HCT116 (cell line): ENCODE data around the gene SMCO4. TPM values are rescaled to one million over a fixed set of nuclear protein-coding genes. Genes with fewer than 3 reads are reported as not detected.

Source experiments
- ATAC-seq: fragments of 200-7000 bp; cut with Tn5 transposase; 2 replicates; pipeline ENCODE4 v1.9.1; 2020; ENCODE audit warnings: mild to moderate bottlenecking, moderate library complexity
- BruUV-seq: library from RNA; stranded (reverse); fragments of 400-500 nt; replicated peaks from 2 replicates; lab custom pipeline; 2021; lab: Mats Ljungman, UMichigan
- CTCF ChIA-PET: fragments of 300-600 bp; sonication (Branson Sonifier 250); formaldehyde crosslinking; loops from one replicate; lab custom pipeline; 2021; ENCODE audit warnings: antibody characterized with exemption; lab: Charles Lee
- POLR2A ChIA-PET: fragments of 300-600, 350-600 bp; sonication (Branson Sonifier 250); formaldehyde crosslinking; loops from one replicate; lab custom pipeline; 2021; ENCODE audit warnings: antibody characterized with exemption; lab: Charles Lee
- RAD21 ChIA-PET, 2 experiments: fragments of 300-600 bp; sonication (Branson Sonifier 250); formaldehyde crosslinking; loops; one replicate each; lab custom pipeline; 2023; ENCODE audit warnings: low total read pairs in 2 of 2; ENCODE audit not compliant: uncharacterized antibody in 2 of 2, unreplicated experiment in 2 of 2, low non-redundant PET in 1 of 2; lab: Charles Lee
- DNase-seq: peaks from one replicate; pipeline ENCODE4 v3.0.0-alpha.2; 2010; ENCODE audit warnings: low read depth, low spot score
- H2AFZ ChIP-seq: fragments of 200-600 bp; shearing (Covaris generic), sonication (generic); 2 replicates; pipeline ENCODE4 v1.6.1; 2017; ENCODE audit warnings: low read depth, mixed run types, mixed read lengths, antibody characterized with exemption, low read length; ENCODE audit not compliant: poor library complexity, severe bottlenecking
- H3K27ac ChIP-seq: 2 replicates; pipeline ENCODE4 v1.5.1; 2012; ENCODE audit warnings: low read depth, low read length
- H3K27me3 ChIP-seq: fragments of 200-600 bp; sonication (generic); 2 replicates; pipeline ENCODE4 v1.6.1; 2016; ENCODE audit warnings: mixed run types, low read length, mixed read lengths; ENCODE audit not compliant: insufficient read depth
- H3K36me3 ChIP-seq, 2 experiments: fragments of 200-500 bp in 1 of 2; fragments of 200-600 bp in 1 of 2; sonication (Bioruptor generic) in 1 of 2; sonication (generic) in 1 of 2; 2 replicates each; pipeline versions ENCODE4 v1.5.1 to v1.6.1; 2014 to 2016; ENCODE audit warnings: low read length in 2 of 2, inconsistent platforms in 1 of 2, mixed read lengths in 1 of 2, mixed run types in 1 of 2; ENCODE audit not compliant: insufficient read depth in 2 of 2, control insufficient read depth in 1 of 2
- H3K4me1 ChIP-seq, 2 experiments: fragments of 200-600 bp in 1 of 2; sonication (generic) in 1 of 2; 2 replicates each; pipeline versions ENCODE4 v1.5.1 to v1.6.1; 2012 to 2017; ENCODE audit warnings: low read length in 2 of 2, inconsistent platforms in 1 of 2, mild to moderate bottlenecking in 1 of 2, mixed read lengths in 1 of 2, mixed run types in 1 of 2, moderate library complexity in 1 of 2; ENCODE audit not compliant: insufficient read depth in 2 of 2, control insufficient read depth in 1 of 2
- H3K4me2 ChIP-seq: fragments of 200-600 bp; sonication (generic); 2 replicates; pipeline ENCODE4 v1.6.1; 2017; ENCODE audit warnings: mixed run types, low read length, mixed read lengths
- H3K4me3 ChIP-seq, 2 experiments: fragments of 200-600 bp in 1 of 2; sonication (generic) in 1 of 2; replicated peaks in 1 of 2; 2 replicates each; pipeline ENCODE4 v1.5.1; 2011 to 2016; ENCODE audit warnings: low read length in 2 of 2, control low read depth in 1 of 2, low read depth in 1 of 2, mild to moderate bottlenecking in 1 of 2, mixed read lengths in 1 of 2, mixed run types in 1 of 2
- H3K79me2 ChIP-seq: fragments of 200-600 bp; sonication (generic); 2 replicates; pipeline ENCODE4 v1.6.1; 2017; ENCODE audit warnings: mild to moderate bottlenecking, mixed run types, low read length, moderate library complexity, mixed read lengths; ENCODE audit not compliant: insufficient read depth
- H3K9ac ChIP-seq: fragments of 200-600 bp; sonication (generic); 2 replicates; pipeline ENCODE4 v1.6.1; 2016; ENCODE audit warnings: low read length, mixed read lengths
- H3K9me2 ChIP-seq: fragments of 200-600 bp; sonication (generic), shearing (Covaris generic); 2 replicates; pipeline ENCODE4 v1.6.1; 2017; ENCODE audit warnings: mixed run types, mild to moderate bottlenecking, moderate library complexity; ENCODE audit not compliant: insufficient read depth
- H3K9me3 ChIP-seq, 2 experiments: fragments of 200-500 bp in 1 of 2; fragments of 200-600 bp in 1 of 2; sonication (Bioruptor generic) in 1 of 2; sonication (generic) in 1 of 2; 2 replicates each; pipeline ENCODE4 v1.6.1; 2014 to 2017; ENCODE audit warnings: low read length in 2 of 2, mixed read lengths in 2 of 2, inconsistent platforms in 1 of 2, low read depth in 1 of 2, mild to moderate bottlenecking in 1 of 2, mixed run types in 1 of 2, moderate library complexity in 1 of 2; ENCODE audit not compliant: control insufficient read depth in 1 of 2, insufficient read depth in 1 of 2
- H4K20me1 ChIP-seq: fragments of 200-600 bp; sonication (generic), shearing (Covaris generic); 2 replicates; pipeline ENCODE4 v1.6.1; 2017; ENCODE audit warnings: mixed run types, mild to moderate bottlenecking, moderate library complexity; ENCODE audit not compliant: insufficient read depth
- ATF3 ChIP-seq: IDR thresholded peaks from 2 replicates; pipeline ENCODE4 v1.6.1; 2012
- CEBPB ChIP-seq: IDR thresholded peaks from 2 replicates; pipeline ENCODE4 v1.6.1; 2012; ENCODE audit warnings: low read depth
- ELF1 ChIP-seq: IDR thresholded peaks from 2 replicates; pipeline ENCODE4 v1.6.1; 2012; ENCODE audit warnings: low read depth, borderline replicate concordance
- EZH2 ChIP-seq: fragments of 200-600 bp; sonication (generic); IDR thresholded peaks from 2 replicates; pipeline ENCODE4 v1.6.1; 2017; ENCODE audit warnings: antibody characterized with exemption, mixed run types
- POLR2A ChIP-seq: IDR thresholded peaks from 2 replicates; pipeline ENCODE4 v1.7.0; 2011; ENCODE audit warnings: borderline replicate concordance; ENCODE audit not compliant: insufficient read depth, insufficient read length; ENCODE audit errors: extremely low read depth
- POLR2AphosphoS5 ChIP-seq: IDR thresholded peaks from 2 replicates; pipeline ENCODE4 v1.6.1; 2011; ENCODE audit warnings: mild to moderate bottlenecking, low read depth, low read length, moderate library complexity
- REST ChIP-seq: IDR thresholded peaks from 2 replicates; pipeline ENCODE4 v1.6.1; 2012; ENCODE audit warnings: low read depth
- SIN3A ChIP-seq: IDR thresholded peaks from 2 replicates; pipeline ENCODE4 v1.6.1; 2012; ENCODE audit warnings: low read depth
- ZBTB33 ChIP-seq: IDR thresholded peaks from 2 replicates; pipeline ENCODE4 v1.6.1; 2011; ENCODE audit warnings: mild to moderate bottlenecking, low read length, moderate library complexity; ENCODE audit not compliant: insufficient replicate concordance; ENCODE audit errors: extremely low read depth
- intact Hi-C: fragments of 100-400 bp; cut with micrococcal nuclease; formaldehyde crosslinking; loops from 2 replicates; pipeline ENCODE4 v1.10.0; 2022
- total RNA-seq: library from RNA; stranded (reverse); gene quantifications from one replicate; pipeline ENCODE4 v1.2.1, GENCODE V29; 2021; ENCODE audit not compliant: unreplicated experiment

Gene SMCO4
- total RNA-seq, 1 experiment from 2014 or later, result 23.1 TPM

GRCh38 chr11:93480256-93480655, 62.9 kb downstream of the SMCO4 start (continued):
- TF ChIP-seq ZBTB33, result no peak

GRCh38 chr11:93478841-93479240, 64.3 kb downstream of the SMCO4 start:
- intact Hi-C loops, result no loop called here
- H3K4me3 ChIP-seq, result no peak overlapping the region
- ChIA-PET RAD21 (no interaction called here), CTCF (no interaction called here), POLR2A (no interaction called here)
- no peaks in the 10 kb centered on the region for H4K20me1 ChIP-seq
- DNase-seq (no peak), ATAC-seq (no peak)
- no peaks in the 10 kb centered on the region for H3K9me2 ChIP-seq
- no peak overlapping the region for H3K27ac ChIP-seq
- no peaks in the 10 kb centered on the region for H3K79me2 ChIP-seq
- BruUV-seq, result no TSS peak
- H3K36me3 ChIP-seq, result no peaks in the 10 kb centered on the region
- no peak overlapping the region for H3K9ac ChIP-seq
- no peaks in the 10 kb centered on the region for H3K27me3 ChIP-seq
- H3K4me1 ChIP-seq, result no peaks in the 10 kb centered on the region
- TF ChIP-seq EZH2, result no peak
- no peaks in the 10 kb centered on the region for H3K9me3 ChIP-seq
- no peak overlapping the region for H2AFZ ChIP-seq
- H3K4me2 ChIP-seq, result no peak overlapping the region

- no peaks in the 10 kb centered on the region for H3K79me2 ChIP-seq
- CTCF ChIA-PET, result no interaction called here
- intact Hi-C loops, result no loop called here
- H3K9me3 ChIP-seq, result no peaks in the 10 kb centered on the region
- H3K27ac ChIP-seq, result no peak overlapping the region
- no peak overlapping the region for H3K9ac ChIP-seq
- BruUV-seq, result no TSS peak
- no peak overlapping the region for H3K4me3 ChIP-seq
- no peaks in the 10 kb centered on the region for H4K20me1 ChIP-seq
- H3K9me2 ChIP-seq, result no peaks in the 10 kb centered on the region
- no peak for DNase-seq
- H3K4me2 ChIP-seq, result no peak overlapping the region
- no peak overlapping the region for H2AFZ ChIP-seq
- POLR2A ChIA-PET, result no interaction called here
- no peaks in the 10 kb centered on the region for H3K36me3 ChIP-seq
- RAD21 ChIA-PET, result no interaction called here
- no peaks in the 10 kb centered on the region for H3K4me1 ChIP-seq
- H3K27me3 ChIP-seq, result no peaks in the 10 kb centered on the region
- ATAC-seq, result no peak
- no peak for TF ChIP-seq ELF1
- TF ChIP-seq REST, result no peak
- no peak for TF ChIP-seq CEBPB
- no peak for TF ChIP-seq SIN3A
- TF ChIP-seq POLR2A, result no peak
- TF ChIP-seq ATF3, result no peak
- no peak for TF ChIP-seq ZBTB33
- TF ChIP-seq POLR2AphosphoS5, result no peak
These were observed 65.4 kb downstream of the SMCO4 start for GRCh38 chr11:93477684-93478234.
